H1 (cell line): Measurements from ENCODE around the gene RASAL1. TPM values are rescaled to one million over a fixed set of nuclear protein-coding genes. Genes with fewer than 3 reads are reported as not detected.

Experiments
- CTCF ChIA-PET: fragments of 300-600 bp; sonication (Branson Sonifier 250); formaldehyde crosslinking; loops from one replicate; lab custom pipeline; 2021; ENCODE audit not compliant: partially characterized antibody; lab: Charles Lee
- POLR2A ChIA-PET: fragments of 300-600 bp; sonication (Branson Sonifier 250); formaldehyde crosslinking; loops from one replicate; lab custom pipeline; 2021; ENCODE audit warnings: inconsistent platforms; ENCODE audit not compliant: partially characterized antibody; lab: Charles Lee
- DNase-seq, 2 experiments: peaks; one replicate each; pipeline versions ENCODE4 v3.0.0 to v3.0.0-alpha.2; 2010 to 2022; ENCODE audit warnings: low spot score in 2 of 2, low read depth in 1 of 2, mixed read lengths in 1 of 2
- FAIRE-seq: peaks from 2 replicates; lab custom pipeline; 2011; peaks lifted over from hg19 to GRCh38; lab: Jason Lieb, UNC
- H2AFZ ChIP-seq: 2 replicates; pipeline ENCODE4 v1.8.1; 2012; ENCODE audit warnings: low read length, inconsistent platforms
- H2AK5ac ChIP-seq: 2 replicates; pipeline ENCODE4 v1.6.1; 2013; ENCODE audit warnings: low read depth, low read length
- H2BK120ac ChIP-seq: replicated peaks from 2 replicates; pipeline ENCODE3; 2013; ENCODE audit warnings: low read depth, low read length, inconsistent platforms
- H2BK12ac ChIP-seq: 2 replicates; pipeline ENCODE4 v1.6.1; 2013; ENCODE audit warnings: low read depth, low read length
- H2BK15ac ChIP-seq: 2 replicates; pipeline ENCODE4 v1.6.1; 2013; ENCODE audit warnings: low read length
- H2BK20ac ChIP-seq: 2 replicates; pipeline ENCODE4 v1.6.1; 2013; ENCODE audit warnings: low read length
- H2BK5ac ChIP-seq: 2 replicates; pipeline ENCODE4 v1.6.1; 2013; ENCODE audit warnings: low read depth, low read length
- H3K14ac ChIP-seq: 2 replicates; pipeline ENCODE4 v1.6.1; 2013; ENCODE audit warnings: inconsistent platforms; ENCODE audit not compliant: insufficient read length
- H3K18ac ChIP-seq: 2 replicates; pipeline ENCODE4 v1.6.1; 2013; ENCODE audit warnings: low read length; ENCODE audit errors: extremely low read depth
- H3K23ac ChIP-seq: 2 replicates; pipeline ENCODE4 v1.6.1; 2013; ENCODE audit warnings: inconsistent platforms; ENCODE audit not compliant: insufficient read length
- H3K23me2 ChIP-seq: 2 replicates; pipeline ENCODE4 v1.6.1; 2013; ENCODE audit warnings: low read depth, low read length
- H3K27ac ChIP-seq: 2 replicates; pipeline ENCODE4 v1.6.1; 2011; ENCODE audit warnings: low read depth, low read length, inconsistent platforms
- H3K27me3 ChIP-seq, 4 experiments: replicated peaks in 1 of 4; 1 replicate in 1 of 4; 2 replicates in 3 of 4; pipeline versions ENCODE4 v1.6.1 to v1.8.1; 2011 to 2013; ENCODE audit warnings: low read length in 3 of 4, mild to moderate bottlenecking in 3 of 4, inconsistent platforms in 2 of 4, mixed read lengths in 2 of 4, moderate library complexity in 1 of 4; ENCODE audit not compliant: control insufficient read depth in 3 of 4, insufficient read depth in 3 of 4; ENCODE audit errors: extremely low read depth in 1 of 4
- H3K36me3 ChIP-seq, 4 experiments: 2 replicates each; pipeline versions ENCODE4 v1.6.1 to v1.8.1; 2011 to 2013; ENCODE audit warnings: mild to moderate bottlenecking in 4 of 4, low read length in 3 of 4, moderate library complexity in 2 of 4, control low read depth in 1 of 4, inconsistent platforms in 1 of 4; ENCODE audit not compliant: insufficient read depth in 4 of 4, control insufficient read depth in 2 of 4
- H3K4ac ChIP-seq: replicated peaks from 2 replicates; pipeline ENCODE3; 2013; ENCODE audit warnings: low read length, low read depth, mixed read lengths, inconsistent platforms; ENCODE audit not compliant: insufficient read length
- H3K4me1 ChIP-seq, 4 experiments: replicated peaks in 1 of 4; 1 replicate in 1 of 4; 2 replicates in 3 of 4; pipeline versions ENCODE4 v1.6.1 to v1.8.1; 2011 to 2013; ENCODE audit warnings: low read length in 3 of 4, inconsistent platforms in 2 of 4, mixed read lengths in 1 of 4; ENCODE audit not compliant: insufficient read depth in 4 of 4, control insufficient read depth in 3 of 4
- H3K4me2 ChIP-seq, 2 experiments: 2 replicates each; pipeline versions ENCODE4 v1.6.1 to v1.8.1; 2011 to 2013; ENCODE audit warnings: low read depth in 2 of 2, low read length in 2 of 2, control low read depth in 1 of 2, inconsistent platforms in 1 of 2, mild to moderate bottlenecking in 1 of 2; ENCODE audit not compliant: insufficient read depth in 1 of 2
- H3K4me3 ChIP-seq, 4 experiments: fragments of 200-600, 300-600 bp in 1 of 4; sonication (generic), shearing (Covaris generic), sonication (Bioruptor Twin) in 1 of 4; 2 replicates each; pipeline versions ENCODE4 v1.5.1 to v1.8.1; 2011 to 2016; ENCODE audit warnings: low read length in 4 of 4, low read depth in 3 of 4, control low read depth in 2 of 4, inconsistent platforms in 2 of 4, mild to moderate bottlenecking in 2 of 4, mixed read lengths in 1 of 4, moderate library complexity in 1 of 4; ENCODE audit not compliant: insufficient read depth in 2 of 4; ENCODE audit errors: extremely low read depth in 1 of 4
- H3K56ac ChIP-seq: replicated peaks from 2 replicates; pipeline ENCODE3; 2013; ENCODE audit warnings: low read depth, mild to moderate bottlenecking, mixed read lengths, low read length, inconsistent platforms; ENCODE audit not compliant: insufficient read length
- H3K79me1 ChIP-seq: 2 replicates; pipeline ENCODE4 v1.6.1; 2013; ENCODE audit warnings: low read depth, low read length, control low read depth
- H3K79me2 ChIP-seq, 2 experiments: 2 replicates each; pipeline versions ENCODE4 v1.6.1 to v1.8.1; 2012 to 2013; ENCODE audit warnings: low read length in 2 of 2, mild to moderate bottlenecking in 2 of 2, inconsistent platforms in 1 of 2; ENCODE audit not compliant: insufficient read depth in 2 of 2, control insufficient read depth in 1 of 2
- H3K9ac ChIP-seq, 4 experiments: replicated peaks in 1 of 4; 1 replicate in 1 of 4; 2 replicates in 3 of 4; pipeline versions ENCODE4 v1.6.1 to v1.8.1; 2011 to 2013; ENCODE audit warnings: low read depth in 3 of 4, low read length in 3 of 4, control low read depth in 2 of 4, mild to moderate bottlenecking in 2 of 4, moderate library complexity in 2 of 4, inconsistent platforms in 1 of 4; ENCODE audit errors: extremely low read depth in 1 of 4
- H3K9me3 ChIP-seq, 2 experiments: 2 replicates each; pipeline versions ENCODE4 v1.6.1 to v1.8.1; 2012 to 2013; ENCODE audit warnings: mild to moderate bottlenecking in 2 of 2, moderate library complexity in 2 of 2, control low read depth in 1 of 2, inconsistent platforms in 1 of 2, low read depth in 1 of 2, low read length in 1 of 2, mixed read lengths in 1 of 2; ENCODE audit not compliant: insufficient read depth in 2 of 2
- H4K20me1 ChIP-seq, 2 experiments: replicated peaks in 1 of 2; 2 replicates each; pipeline versions ENCODE3 to v1.8.1; 2011 to 2013; ENCODE audit warnings: inconsistent platforms in 2 of 2, low read length in 2 of 2, mild to moderate bottlenecking in 1 of 2; ENCODE audit not compliant: insufficient read depth in 2 of 2, control insufficient read depth in 1 of 2
- H4K5ac ChIP-seq: 2 replicates; pipeline ENCODE4 v1.6.1; 2013; ENCODE audit warnings: low read length, low read depth, mixed read lengths, inconsistent platforms; ENCODE audit not compliant: insufficient read length
- H4K8ac ChIP-seq: 2 replicates; pipeline ENCODE4 v1.8.0; 2013; ENCODE audit warnings: mild to moderate bottlenecking, moderate library complexity, low read length, inconsistent platforms; ENCODE audit not compliant: insufficient read depth; ENCODE audit errors: extremely low read depth
- H4K91ac ChIP-seq: replicated peaks from 2 replicates; pipeline ENCODE3; 2013; ENCODE audit warnings: low read length, mixed read lengths, inconsistent platforms; ENCODE audit not compliant: insufficient read length
- CHD1 ChIP-seq: IDR thresholded peaks from 2 replicates; pipeline ENCODE4 v1.6.1; 2012; ENCODE audit warnings: low read depth, low read length, improper control_type of control experiment
- E2F6 ChIP-seq: IDR thresholded peaks from 2 replicates; pipeline ENCODE4 v1.6.1; 2012; ENCODE audit warnings: inconsistent platforms
- JUN ChIP-seq: IDR thresholded peaks from 2 replicates; pipeline ENCODE4 v1.6.1; 2011; ENCODE audit warnings: low read depth, mild to moderate bottlenecking, improper control_type of control experiment, low read length
- SUZ12 ChIP-seq: fragments of 200-600 bp; sonication (generic); IDR thresholded peaks from 2 replicates; pipeline ENCODE4 v1.6.1; 2012; ENCODE audit warnings: mild to moderate bottlenecking, inconsistent platforms, low read length, moderate library complexity, mixed read lengths
- WGBS, 2 experiments: shearing (Covaris generic) in 1 of 2; methylation state at CpG; one replicate each; pipeline versions ENCODE4 v1.1.6 to v1.1.7; 2013 to 2015; ENCODE audit warnings: low lambda C conversion rate in 2 of 2, mixed read lengths in 2 of 2, inconsistent platforms in 1 of 2, low coverage in 1 of 2, missing lambda C conversion rate in 1 of 2; ENCODE audit not compliant: insufficient replicate concordance in 2 of 2, insufficient coverage in 1 of 2, insufficient read length in 1 of 2; ENCODE audit errors: extremely low coverage in 1 of 2, missing lambda C conversion rate in 1 of 2; 5-methylcytosine and 5-hydroxymethylcytosine counted together
- polyA plus RNA-seq, 7 experiments: library from polyadenylated mRNA; depleted of rRNA in 3 of 7; stranded (reverse) in 5 of 7; unstranded in 2 of 7; fragments of >200 nt in 5 of 7; fragments of 200-250 nt in 2 of 7; gene quantifications; 1 replicate in 5 of 7; 2 replicates in 1 of 7; 4 replicates in 1 of 7; pipeline versions ENCODE4 v1.2.1 to v1.2.3, GENCODE V29; 2011 to 2013; ENCODE audit warnings: missing spikeins in 2 of 7, mixed read lengths in 2 of 7
- total RNA-seq: library from RNA; stranded (reverse); fragmentation: NEBNext Ultra II Directional; extraction: Animal tissue kit (Norgen Biotek cat#: 25700); gene quantifications from 2 replicates; pipeline ENCODE4 v1.2.1, GENCODE V29; 2021

RASAL1 gene
- total and polyA plus RNA-seq, 2 of the 8 experiments (the other 6 are each of a cell fraction or from before 2014, with no cell fraction given), result 3.7 to 5.0 TPM

GRCh38 chr12:113111247-113111646 lies 24.3 kb downstream of the RASAL1 start:
- no peak overlapping the region for H4K91ac ChIP-seq
- H4K8ac ChIP-seq, result no peak overlapping the region
- H3K14ac ChIP-seq, result no peak overlapping the region
- H3K18ac ChIP-seq, result no peak overlapping the region
- no peaks in the 10 kb centered on the region for H3K4me1 ChIP-seq
- no peak for FAIRE-seq
- no peak overlapping the region for H3K4ac ChIP-seq
- no peak overlapping the region for H2BK20ac ChIP-seq
- H3K9ac ChIP-seq, result no peak overlapping the region
- H3K79me1 ChIP-seq, result no peaks in the 10 kb centered on the region; the same call in 1 of the 2 replicates
- ChIA-PET CTCF (interaction anchor here (0.6 to 2.0 kb wide), 7 partner anchors 9 to 118 kb away, joined by 3 to 7 read pairs (median 4); no protein-coding TSS in a partner anchor), POLR2A (no interaction called here)
- H2BK15ac ChIP-seq, result no peak overlapping the region
- H3K4me3 ChIP-seq, result no peak overlapping the region
- H4K20me1 ChIP-seq, result no peaks in the 10 kb centered on the region
- no peak overlapping the region for H3K56ac ChIP-seq
- H3K79me2 ChIP-seq, result no peaks in the 10 kb centered on the region
- H3K23me2 ChIP-seq, result no peaks in the 10 kb centered on the region
- DNase-seq, result no peak
- H3K9me3 ChIP-seq, result no peaks in the 10 kb centered on the region
- no peak overlapping the region for H2AK5ac ChIP-seq
- H3K27ac ChIP-seq, result no peak overlapping the region
- no peak overlapping the region for H2BK12ac ChIP-seq
- no peak overlapping the region for H3K23ac ChIP-seq
- H3K27me3 ChIP-seq, result no peaks in the 10 kb centered on the region
- no peak overlapping the region for H2BK120ac ChIP-seq
- H2AFZ ChIP-seq, result no peak overlapping the region
- H2BK5ac ChIP-seq, result no peak overlapping the region
- H3K4me2 ChIP-seq, result no peak overlapping the region
- H4K5ac ChIP-seq, result no peak overlapping the region
- 73% methylated on average over 3 of the region's 3 CpGs; no CpG with 5 or more reads in 1 of the 2 experiments for WGBS, 2 experiments
- no peaks in the 10 kb centered on the region for H3K36me3 ChIP-seq
- no peak for TF ChIP-seq SUZ12
- TF ChIP-seq JUN, result no peak
- TF ChIP-seq E2F6, result no peak
- no peak for TF ChIP-seq CHD1
